Inflammatory macrophage treated with lipopolysaccharide for 4 hours (primary cell): Measurements from ENCODE around the gene PIGQ.

Experiments
- DNase-seq: peaks from one replicate; pipeline ENCODE4 v3.0.0-alpha.2; 2020

Gene PIGQ

DNA sequence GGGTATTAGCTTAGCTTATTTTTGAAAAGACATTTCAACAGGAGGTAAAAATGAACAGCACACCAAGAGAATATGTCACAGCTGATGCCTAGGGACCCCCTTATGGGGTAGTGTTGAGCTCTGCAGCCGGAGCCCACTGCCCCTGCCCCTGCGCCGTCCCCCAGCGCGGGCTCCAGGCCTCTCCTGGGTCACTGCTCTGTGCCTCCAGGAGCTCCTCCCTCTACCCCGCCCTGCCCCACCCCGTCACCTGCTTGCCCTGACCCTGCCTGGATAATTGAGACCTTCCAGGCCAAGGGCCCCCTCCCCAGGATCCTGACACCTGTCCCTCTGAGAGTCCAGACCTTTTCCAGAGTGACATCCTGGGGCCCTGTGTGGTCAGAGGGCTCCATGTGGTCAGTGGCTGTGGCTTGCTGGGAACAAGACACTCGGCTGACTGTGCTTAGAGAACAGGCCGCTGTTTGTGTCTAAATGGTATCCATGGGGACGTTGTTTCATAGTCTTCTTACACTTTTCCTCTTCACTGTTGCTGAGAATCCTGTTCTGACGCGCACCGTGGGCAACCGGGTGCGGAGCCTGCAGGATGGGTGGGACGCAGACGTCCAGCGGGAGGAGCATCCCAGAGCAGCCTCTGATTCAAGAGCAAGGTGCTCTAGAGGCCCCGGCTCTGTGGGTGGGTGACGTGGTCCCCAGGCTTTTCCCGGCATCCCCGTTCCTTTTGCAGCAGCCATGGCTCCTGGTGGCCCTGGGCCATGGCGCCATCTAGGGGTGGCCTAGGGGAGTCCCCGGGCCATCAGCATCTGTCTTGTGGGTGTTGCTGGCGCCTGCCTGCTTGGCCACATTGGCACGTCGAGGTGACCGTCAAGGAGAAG, 41.0 kb downstream of the PIGQ start:
- peak; percentile 61 for DNase-seq

DNA sequence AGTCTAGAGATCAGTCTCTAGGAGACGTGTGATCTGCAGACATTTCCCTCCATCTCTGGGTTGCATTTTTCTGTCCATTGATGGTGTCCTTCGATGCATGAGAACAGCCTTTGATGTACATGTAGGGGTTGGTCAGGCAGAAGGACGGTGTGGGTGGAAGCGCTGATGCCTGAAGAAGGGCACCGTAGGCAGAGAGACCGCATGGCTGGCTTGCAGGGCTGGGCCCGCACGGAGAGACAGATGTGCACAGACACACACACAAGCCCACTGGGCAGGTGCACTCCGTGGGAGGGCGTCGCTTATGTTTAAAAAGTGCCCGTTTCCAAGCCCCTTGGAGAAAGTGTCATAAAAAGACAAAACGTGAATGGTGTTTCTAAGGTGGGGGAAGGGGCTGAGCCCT, 45.4 kb downstream of the PIGQ start:
- DNase-seq = no peak

DNA sequence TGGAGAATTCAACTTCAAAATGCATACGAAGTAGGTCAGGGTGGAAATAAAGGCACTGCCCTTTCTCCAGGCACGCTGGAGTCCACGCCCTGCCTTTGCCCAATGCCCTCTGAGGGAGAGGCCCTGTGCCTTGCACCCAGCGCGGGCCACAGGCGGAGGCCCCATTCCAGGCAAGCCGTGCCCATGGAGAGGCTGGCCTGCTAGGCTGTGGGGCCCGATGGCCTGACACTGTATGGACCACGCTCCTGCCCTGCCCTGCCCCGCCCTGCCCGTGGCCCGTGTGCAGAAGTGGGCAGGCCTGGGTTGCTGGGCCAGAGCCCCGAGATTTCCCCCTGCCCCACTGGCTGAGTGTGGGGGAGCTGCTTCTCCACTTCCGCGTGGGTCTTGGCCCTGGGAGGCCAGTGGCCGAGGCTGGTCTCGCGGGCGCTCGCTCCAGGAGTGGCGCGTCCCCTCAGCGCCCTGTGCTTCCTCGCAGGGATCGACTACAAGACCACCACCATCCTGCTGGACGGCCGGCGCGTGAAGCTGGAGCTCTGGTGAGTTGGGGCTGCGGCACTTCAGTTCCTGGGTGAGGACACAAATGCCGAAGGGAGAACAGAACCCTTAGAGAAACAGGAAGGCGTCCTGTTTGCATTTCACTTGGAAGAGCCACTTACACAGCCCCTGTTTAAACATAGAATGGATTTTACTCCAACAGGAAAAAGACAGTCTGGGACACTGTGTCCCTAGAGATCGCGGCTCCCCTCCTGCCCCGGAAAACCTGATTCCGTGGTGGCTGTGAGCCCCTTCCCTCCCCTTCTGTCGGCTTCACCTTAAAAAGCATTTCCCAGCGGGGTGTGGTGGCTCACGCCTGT, 47.2 kb downstream of the PIGQ start:
- DNase-seq = no peak

DNA sequence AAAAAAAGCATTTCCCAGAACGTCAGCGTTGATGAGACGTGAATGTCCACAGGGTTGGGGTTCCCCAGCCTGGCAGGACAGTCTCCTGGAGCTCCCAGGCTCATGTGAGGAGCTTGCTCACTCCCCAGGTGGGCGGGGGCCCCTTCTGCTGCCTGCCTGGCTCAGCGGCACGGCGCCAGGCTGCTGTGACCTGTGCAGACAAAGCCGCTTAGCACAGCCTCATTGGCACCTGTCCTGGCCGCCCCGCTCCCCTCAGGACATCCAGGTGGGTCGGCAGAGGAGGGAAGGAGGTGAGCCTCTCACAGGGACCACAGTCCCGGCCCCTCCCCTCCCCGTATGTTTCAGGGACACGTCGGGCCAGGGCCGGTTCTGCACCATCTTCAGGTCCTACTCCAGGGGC, 48.1 kb downstream of the PIGQ start:
- no peak for DNase-seq

DNA sequence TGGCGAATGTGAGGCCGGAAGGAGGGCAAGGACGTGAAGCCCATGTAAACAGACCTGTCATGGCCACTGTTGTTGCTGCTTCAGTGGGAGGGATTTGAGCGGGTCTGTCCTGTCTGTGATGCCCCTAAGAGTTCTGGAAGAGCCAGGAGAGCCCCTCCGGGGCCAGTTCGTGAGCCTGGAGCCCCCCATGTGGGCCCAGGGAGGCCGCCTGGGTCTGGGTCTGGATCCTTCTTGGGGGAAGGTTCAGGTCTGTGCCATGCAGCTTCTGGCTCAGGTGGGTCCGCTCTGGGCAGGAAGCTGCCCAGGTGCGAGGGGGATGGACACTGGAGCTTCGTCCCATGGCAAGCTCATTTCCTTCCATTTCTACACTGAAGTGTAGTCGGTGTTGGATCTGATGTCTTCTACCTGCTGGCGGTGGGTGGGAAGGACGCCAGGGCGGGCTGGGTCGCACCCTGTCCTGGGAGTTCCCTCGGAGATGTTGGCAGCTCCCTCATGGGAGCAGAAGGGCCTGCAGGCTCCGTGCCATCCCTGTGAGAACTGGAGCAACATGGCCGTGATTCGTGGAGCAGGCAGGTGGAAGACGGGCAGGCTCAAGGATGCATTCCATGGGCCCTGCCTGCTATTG, 49.8 kb downstream of the PIGQ start:
- DNase-seq = no peak

DNA sequence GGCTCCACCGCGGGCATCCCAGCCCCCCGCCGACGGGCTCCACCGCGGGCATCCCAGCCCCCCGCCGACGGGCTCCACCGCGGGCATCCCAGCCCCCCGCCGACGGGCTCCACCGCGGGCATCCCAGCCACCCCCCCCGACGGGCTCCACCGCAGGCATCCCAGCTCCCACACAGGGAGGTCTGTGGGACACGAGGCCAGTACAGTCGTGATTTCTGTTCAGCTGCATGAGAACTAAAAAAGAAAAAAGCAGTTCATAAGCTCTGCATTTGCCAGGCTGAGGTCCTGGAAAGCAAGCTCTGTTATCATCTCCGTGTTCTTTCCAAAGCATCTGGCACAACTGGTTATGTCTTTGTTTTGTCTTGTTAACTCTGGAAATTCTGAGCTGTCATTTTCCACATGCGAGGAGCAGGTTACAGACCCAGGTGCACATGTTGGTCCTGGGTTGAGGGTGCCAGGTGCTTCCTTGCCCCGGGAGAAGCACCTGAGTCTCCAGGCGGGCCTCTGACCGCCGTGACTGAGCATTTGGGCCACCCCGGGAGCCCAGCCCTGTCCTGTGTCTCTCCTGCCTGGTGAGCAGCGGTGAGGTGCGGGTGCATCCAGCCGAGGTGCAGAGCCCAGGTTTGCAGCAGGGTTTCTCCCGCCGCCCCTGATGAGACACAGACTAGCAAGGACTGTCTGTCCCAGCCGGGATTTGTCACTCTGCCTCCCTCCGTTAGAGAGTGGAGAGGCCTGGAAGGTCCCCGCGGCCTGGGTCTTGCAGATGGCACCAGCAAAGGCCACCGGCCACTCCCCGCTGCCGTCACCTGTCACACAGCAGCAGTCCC, 51.1 kb downstream of the PIGQ start:
- no peak for DNase-seq

DNA sequence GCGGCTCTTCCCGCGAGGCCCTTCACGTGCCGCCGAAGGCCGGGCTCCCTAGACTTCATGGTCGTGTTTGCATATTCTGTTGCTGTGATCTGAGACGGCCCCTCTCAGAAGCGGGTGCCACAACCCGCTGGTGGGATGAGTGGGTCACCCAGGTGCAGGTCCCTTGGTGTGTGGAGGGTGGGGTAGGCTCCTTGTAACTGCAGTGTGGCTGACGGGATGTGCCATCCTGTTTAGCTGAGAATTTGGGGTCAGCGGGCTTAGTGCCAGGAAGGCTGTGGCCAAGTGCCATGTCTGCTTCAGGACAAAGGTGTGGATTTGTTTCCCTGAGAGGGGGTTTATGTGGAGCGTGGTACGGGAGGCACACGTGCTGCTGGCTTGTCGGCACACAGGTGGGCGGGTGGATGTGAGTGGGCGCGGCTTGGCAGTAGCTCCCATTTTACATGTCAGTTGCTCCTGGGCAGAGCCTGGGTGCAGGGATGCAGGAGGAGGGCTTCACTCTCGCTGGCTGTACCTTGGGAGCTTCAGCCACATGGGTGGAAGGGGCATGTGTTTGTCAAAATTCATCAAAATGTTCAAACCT, 51.8 kb downstream of the PIGQ start:
- no peak for DNase-seq

DNA sequence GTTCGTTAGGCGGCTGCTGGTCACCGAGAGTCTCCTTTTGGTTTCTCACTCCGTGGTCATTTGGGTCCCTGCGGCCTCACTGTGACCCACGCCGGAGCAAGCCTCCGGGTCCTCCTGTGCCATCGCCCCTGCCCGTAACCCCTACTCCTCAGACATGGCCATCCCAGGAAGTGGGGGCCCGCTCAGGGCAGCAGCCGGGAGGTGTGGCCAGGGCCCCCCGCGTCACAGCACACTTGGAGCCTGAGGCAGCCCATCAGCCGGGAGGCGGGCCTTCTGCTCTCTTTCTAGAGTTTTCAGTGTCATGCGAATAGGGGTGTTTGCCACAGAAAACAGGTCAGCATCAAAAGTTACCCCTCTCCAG, 53.1 kb downstream of the PIGQ start:
- no peak for DNase-seq

DNA sequence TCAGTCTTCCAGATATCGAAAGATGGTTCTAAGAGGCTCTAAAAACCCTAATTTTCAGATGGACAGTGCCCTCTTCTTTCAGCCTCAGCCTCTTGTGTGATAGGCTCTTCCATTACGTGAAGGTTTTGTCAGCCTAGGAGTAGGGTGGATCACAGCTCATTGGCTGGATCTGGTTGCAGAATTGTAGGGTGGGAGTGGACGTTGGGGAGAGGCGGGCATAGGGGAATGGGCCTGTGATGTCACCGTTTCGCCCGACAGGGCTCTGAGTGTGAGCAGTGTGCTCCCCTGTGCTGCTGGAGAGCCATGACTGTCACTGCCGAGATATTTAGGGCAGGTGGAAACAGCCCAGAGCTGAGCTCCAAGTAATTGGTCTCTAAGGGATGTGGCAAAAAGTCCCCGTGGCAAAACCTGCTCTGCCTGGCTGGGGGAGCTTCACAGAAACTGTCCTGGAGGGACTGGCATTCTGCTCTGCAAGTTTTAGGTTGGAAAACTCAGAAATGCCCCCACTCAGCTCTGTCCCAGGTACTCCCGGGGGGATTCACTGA, 54.8 kb downstream of the PIGQ start:
- DNase-seq = no peak

DNA sequence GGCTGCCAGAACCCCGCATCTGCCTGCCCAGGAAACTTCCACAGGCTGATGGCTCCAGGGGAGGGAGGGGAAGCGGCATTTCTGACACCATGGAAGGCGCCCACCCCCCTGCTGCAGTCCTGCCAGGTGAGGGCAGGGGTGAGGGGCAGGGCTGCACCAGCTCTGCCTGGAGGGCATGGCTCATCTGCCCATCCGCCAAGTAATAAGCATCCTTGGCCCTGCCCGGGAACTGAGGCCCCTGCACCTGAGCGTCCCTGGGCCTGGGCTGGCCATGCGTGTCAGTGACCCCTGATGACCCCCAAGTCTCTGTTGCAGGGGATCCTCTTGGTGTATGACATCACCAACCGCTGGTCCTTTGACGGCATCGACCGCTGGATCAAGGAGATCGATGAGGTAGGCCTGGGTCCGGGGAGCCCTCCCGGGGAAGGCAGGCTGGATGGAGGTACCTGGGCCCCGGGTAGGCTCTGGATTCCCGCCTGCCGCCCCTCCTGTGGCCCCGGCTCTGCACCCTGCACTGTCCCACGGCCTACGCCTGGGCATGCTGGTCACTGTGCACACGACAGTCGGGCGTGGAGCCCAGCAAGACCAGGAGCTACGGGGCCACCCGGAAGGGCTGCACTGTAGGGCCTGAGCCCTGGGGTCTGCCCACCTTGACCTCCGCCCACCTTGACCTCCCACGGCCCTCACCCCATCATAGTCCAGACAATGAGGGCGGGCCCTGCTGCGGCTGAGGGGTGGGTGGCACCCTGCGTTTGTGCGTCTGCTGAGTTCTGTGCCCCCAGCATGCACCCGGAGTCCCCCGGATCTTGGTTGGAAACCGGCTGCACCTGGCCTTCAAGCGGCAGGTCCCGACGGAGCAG, 55.6 kb downstream of the PIGQ start:
- no peak for DNase-seq

DNA sequence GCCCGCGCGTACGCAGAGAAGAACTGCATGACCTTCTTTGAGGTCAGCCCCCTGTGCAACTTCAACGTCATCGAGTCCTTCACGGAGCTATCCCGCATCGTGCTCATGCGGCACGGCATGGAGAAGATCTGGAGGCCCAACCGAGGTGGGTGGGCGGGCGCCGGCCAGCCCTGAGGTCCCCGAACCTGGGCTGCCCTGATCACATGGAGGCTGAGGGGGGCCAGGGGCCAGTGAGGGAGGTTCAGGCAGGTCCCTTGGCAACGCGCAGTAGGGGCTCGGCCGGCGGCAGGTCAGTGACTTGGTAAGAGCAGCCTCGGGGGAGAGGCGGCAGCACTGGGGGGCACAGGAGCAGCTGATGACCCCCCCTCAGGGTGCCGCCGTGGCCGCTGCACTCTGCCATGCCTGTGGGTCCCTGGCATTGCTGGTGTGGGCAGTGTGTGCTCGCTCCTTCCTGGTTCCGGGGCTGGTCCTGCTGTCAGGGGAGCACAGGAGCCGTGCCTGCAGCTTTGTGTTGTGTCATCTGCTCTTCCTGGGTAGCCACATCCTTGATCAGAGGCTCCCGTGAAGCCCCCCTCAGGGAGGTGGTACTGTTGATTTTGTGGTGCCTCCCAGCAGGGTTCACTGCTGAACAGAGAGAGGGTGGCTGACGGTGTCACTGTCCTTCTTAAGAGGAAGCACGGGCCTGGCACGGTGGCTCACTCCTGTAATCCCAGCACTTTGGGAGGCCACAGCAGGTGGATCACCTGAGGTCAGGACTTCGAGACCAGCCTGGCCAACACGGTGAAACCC, 56.4 kb downstream of the PIGQ start:
- no peak for DNase-seq

DNA sequence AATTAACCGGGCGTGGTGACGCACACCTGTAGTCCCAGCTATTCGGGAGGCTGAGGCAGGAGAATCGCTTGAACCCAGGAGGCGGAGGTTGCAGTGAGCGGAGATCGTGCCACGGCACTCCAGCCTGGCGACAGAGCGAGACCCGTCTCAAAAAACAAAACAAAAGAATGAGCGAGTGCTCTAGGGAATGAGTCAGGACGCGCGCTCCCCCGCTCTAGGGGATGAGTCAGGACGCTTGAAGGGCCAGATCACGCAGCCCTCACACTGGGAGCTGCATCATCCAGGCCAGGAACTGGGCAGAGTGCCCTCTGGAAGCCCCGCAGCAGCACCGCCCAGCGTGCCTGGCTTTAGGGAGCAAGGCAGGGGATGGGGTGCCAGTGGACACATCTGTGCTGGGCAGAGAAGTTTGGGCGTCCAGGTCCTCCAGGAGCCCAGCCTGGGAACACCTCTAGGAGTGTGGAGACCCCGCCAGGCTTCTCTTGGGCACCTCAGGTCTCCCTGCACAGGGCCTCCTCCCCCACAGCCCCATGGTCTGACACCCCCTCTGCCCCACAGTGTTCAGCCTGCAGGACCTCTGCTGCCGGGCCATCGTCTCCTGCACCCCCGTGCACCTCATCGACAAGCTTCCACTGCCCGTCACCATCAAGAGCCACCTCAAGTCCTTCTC, 57.2 kb downstream of the PIGQ start:
- no peak for DNase-seq

DNA sequence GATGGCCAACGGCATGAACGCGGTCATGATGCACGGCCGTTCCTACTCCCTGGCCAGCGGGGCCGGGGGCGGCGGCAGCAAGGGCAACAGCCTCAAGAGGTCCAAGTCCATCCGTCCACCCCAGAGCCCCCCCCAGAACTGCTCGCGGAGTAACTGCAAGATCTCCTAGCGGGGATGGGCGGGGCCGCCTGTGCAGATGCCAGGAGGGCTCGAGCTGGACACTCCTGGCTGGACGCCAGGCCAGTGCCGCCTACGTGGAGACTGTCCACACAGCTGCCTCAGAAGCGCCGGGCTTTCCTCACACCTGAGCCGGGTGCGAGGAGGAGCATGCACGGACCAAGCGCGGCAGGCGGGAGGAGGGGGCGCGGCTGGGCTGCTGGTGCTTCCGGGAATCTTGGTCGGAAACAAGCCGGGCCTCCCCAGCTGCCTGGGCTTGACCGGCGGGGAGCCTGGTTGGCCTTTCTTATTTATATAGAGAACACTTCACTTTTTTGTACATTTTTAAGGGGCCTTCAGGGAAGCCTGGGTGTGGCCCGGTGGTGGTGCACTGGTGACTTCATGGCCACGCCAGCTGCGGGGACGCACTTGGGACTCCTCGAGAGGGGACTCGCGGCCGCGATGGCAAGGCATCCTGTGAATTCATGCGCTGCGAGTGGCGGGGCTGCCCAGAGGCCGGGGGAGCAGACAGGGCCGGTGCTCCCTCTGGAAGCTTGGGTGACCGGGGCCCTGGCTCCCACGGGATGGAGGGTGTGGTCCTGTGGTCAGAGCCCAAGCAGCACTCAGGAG, 57.9 kb downstream of the PIGQ start:
- no peak for DNase-seq

DNA sequence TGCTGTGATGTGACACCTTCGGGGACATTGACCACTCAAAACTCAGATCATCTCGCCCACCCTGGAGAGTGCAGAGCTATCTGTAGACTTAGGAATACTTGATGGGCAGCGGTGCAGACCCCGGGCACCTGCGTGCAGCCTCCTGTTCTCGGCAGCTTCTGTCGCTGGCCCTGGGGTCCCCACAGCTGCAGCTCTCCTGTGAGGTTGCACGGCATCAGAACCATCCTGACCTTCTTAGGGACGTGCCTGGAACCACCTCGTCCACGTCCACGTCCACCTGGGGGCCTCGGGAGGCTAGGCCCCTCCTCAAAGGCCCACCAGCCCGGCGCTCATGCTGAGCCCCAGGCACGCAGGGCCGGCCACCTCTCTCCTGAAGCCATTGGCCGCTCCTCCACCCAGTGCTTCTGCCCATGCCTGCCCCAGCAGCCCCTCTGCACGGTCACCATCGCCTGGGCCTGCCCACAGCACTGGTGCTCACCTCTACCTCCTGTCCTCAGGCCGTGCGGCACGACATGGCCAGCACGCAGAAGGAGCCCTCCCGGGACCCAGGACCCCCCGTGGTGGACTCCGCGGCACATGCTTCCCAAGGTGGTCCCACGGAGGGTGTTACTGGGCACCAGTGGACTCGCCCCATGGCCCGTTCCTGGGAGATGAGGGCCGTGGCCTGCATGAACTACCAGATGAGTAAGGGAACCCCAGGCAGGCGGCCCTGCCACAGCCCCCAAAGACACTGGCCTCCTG, 58.7 kb downstream of the PIGQ start:
- no peak for DNase-seq

DNA sequence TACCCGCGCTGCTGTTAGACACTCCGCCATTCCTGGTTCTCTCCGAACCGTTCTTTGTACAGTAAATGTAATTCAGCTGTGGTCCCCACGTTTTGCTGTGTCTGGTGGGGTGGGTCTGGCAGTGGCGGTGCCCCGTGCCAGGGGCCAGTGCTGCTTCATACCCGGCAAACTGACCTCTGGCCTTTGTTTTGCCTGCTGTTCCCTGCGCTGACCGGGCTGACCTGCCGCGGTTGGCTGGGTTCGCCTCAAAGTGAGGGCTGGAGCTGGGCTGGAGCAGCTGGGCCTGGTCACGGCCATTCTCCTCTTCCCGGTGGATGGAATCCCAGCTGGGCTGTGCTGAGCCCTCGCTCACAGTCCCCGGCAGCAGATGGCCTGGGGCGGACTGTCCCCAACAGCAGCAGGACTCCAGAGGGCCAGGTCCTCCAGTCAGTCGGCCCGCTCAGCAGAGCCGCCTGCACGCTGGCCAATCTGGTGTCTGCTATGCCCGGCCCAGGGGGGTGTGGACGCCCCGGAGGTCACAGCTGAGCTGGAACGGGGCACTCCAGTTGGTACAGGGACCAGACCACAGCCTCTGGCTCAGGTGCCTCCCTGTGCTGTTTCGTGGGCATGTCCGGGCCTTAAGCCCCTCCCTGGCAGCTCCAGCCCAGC, 59.5 kb downstream of the PIGQ start:
- no peak for DNase-seq

DNA sequence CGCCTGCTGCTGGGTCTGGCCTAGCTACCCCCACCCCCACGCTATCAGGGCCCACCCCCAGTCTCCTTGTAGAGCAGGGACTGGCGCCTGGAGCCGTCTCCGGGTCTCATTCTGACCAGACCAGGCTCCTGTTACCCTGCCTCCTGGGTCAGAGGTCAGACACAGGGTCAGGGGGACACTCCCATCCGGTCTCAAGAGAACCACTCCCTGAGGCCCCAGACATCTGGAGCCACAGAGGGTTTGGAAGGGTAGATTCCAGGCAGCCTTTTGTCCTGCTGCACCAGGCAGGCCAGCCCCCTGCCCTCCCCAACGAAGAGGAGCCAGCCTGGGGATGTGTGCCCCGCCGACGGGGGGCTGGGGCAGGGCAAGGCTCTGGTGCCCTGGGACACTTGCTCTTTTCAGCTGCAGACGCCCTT, 60.1 kb downstream of the PIGQ start:
- DNase-seq = no peak

DNA sequence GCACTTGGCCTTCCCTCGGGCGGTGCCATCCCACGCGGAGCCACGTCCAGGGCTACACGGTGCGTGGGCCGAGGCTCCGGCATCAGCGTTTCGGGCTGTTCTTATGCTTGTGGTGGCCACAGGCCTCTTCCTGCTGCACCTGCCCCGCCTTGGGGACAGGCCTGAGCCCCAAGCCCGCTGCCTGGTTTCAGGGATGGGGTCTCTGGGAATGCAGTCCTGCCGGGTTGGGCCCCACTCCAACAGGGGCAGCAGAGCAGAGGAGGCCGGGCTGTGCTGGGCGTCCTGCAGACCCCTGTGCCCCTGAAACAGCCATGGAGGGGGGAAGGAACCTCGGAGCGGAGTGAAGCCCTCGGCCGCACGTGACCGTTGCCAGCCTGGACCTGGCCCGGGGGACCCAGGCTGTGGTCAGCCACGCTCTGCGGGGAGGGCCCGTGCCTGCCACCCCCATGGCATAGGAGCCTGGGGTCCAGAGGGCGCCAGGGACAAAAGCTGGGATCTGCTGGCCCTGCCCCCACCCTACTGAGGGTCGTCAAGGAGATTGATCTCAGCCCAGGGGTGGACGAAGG, 60.6 kb downstream of the PIGQ start:
- DNase-seq = peak; percentile 25
